Measurements from ENCODE around the gene SMOC1. TPM values are rescaled to one million over a fixed set of nuclear protein-coding genes. Genes with fewer than 3 reads are reported as not detected.

The SMOC1 gene
- total and polyA plus RNA-seq, 2 experiments from 2014 or later = 0.70 to 3.5 TPM

GRCh38 chr14:69852531-69853321 is 26.5 kb upstream of the SMOC1 start:
- Histone ChIP-seq H3K36me3 (ENCODE audit: low read depth) (no peaks in the 10 kb centered on the region), H3K79me2 (ENCODE audit: insufficient read depth) (no peaks in the 10 kb centered on the region), H4K20me1 (ENCODE audit: insufficient read depth) (no peaks in the 10 kb centered on the region), H3K9me2 (ENCODE audit: insufficient read depth) (no peaks in the 10 kb centered on the region), H3K4me1 (ENCODE audit: insufficient read depth) (no peaks in the 10 kb centered on the region), H2AFZ (no peak overlapping the region), H3K27ac (no peak overlapping the region), H3K4me2 (ENCODE audit: unreplicated experiment) (no peak overlapping the region), H3K4me3 (no peak overlapping the region), H3K9ac (no peak overlapping the region), H3K9me3 (ENCODE audit: low read depth) (no peaks in the 10 kb centered on the region), H3F3A (ENCODE audit: insufficient read depth) (no peaks in the 10 kb centered on the region), H3K27me3 (replicated peaks; ENCODE audit: insufficient read depth) (peaks cover 59% of the 10 kb centered on the region)
- no peak for TF ChIP-seq EZH2phosphoT487 (IDR thresholded peaks at IDR 0.05; ENCODE audit: insufficient read depth, low read depth)
- no peak for TF ChIP-seq EZH2 (IDR thresholded peaks at IDR 0.05; ENCODE audit: insufficient read depth, poor library complexity, severe bottlenecking)
- DNase-seq = no peak
- in situ Hi-C loops (cut with MboI) = no loop called here
- WGBS, 2 experiments (ENCODE audit: low coverage in 1 of 2, low lambda C conversion rate in 2 of 2, missing lambda C conversion rate in 2 of 2) = 5 to 6% methylated on average over 7 of the region's 7 CpGs

GRCh38 chr14:69853774-69854173 is 25.4 kb upstream of the SMOC1 start:
- H3K4me2 ChIP-seq (ENCODE audit: unreplicated experiment) = no peak overlapping the region

GRCh38 chr14:69854598-69854997 is 24.6 kb upstream of the SMOC1 start:
- Histone ChIP-seq H3K9me2 (ENCODE audit: insufficient read depth) (no peaks in the 10 kb centered on the region), H3K27ac (no peak overlapping the region), H3K4me1 (ENCODE audit: insufficient read depth) (no peaks in the 10 kb centered on the region), H3K27me3 (replicated peaks; ENCODE audit: insufficient read depth) (peaks cover 69% of the 10 kb centered on the region), H3K4me2 (ENCODE audit: unreplicated experiment) (no peak overlapping the region), H3K79me2 (ENCODE audit: insufficient read depth) (no peaks in the 10 kb centered on the region), H3K9me3 (ENCODE audit: low read depth) (no peaks in the 10 kb centered on the region), H2AFZ (no peak overlapping the region), H3K9ac (no peak overlapping the region), H3F3A (ENCODE audit: insufficient read depth) (no peaks in the 10 kb centered on the region), H4K20me1 (ENCODE audit: insufficient read depth) (no peaks in the 10 kb centered on the region), H3K4me3 (no peak overlapping the region), H3K36me3 (ENCODE audit: low read depth) (no peaks in the 10 kb centered on the region)
- TF ChIP-seq EZH2phosphoT487 (IDR thresholded peaks at IDR 0.05; ENCODE audit: insufficient read depth, low read depth) = no peak
- in situ Hi-C loops (cut with MboI) = no loop called here
- no peak for DNase-seq
- WGBS, 2 experiments (ENCODE audit: low coverage in 1 of 2, low lambda C conversion rate in 2 of 2, missing lambda C conversion rate in 2 of 2) = 14 to 25% methylated on average over 2 of the region's 2 CpGs

More at GRCh38 chr14:69853774-69854173, 25.4 kb upstream of the SMOC1 start:
- H3K9me3 ChIP-seq (ENCODE audit: low read depth) = no peaks in the 10 kb centered on the region
- H4K20me1 ChIP-seq (ENCODE audit: insufficient read depth) = no peaks in the 10 kb centered on the region
- H2AFZ ChIP-seq = no peak overlapping the region
- DNase-seq = no peak
- H3K27ac ChIP-seq = no peak overlapping the region
- H3K4me3 ChIP-seq = no peak overlapping the region
- H3K9ac ChIP-seq = no peak overlapping the region
- no peaks in the 10 kb centered on the region for H3K4me1 ChIP-seq (ENCODE audit: insufficient read depth)
- no peaks in the 10 kb centered on the region for H3K9me2 ChIP-seq (ENCODE audit: insufficient read depth)
- H3K36me3 ChIP-seq (ENCODE audit: low read depth) = no peaks in the 10 kb centered on the region
- in situ Hi-C loops (cut with MboI) = no loop called here
- no peaks in the 10 kb centered on the region for H3K79me2 ChIP-seq (ENCODE audit: insufficient read depth)
- 9 to 11% methylated on average over 7 of the region's 7 CpGs for WGBS, 2 experiments (ENCODE audit: low coverage in 1 of 2, low lambda C conversion rate in 2 of 2, missing lambda C conversion rate in 2 of 2)
- H3K27me3 ChIP-seq (replicated peaks; ENCODE audit: insufficient read depth) = peaks cover 64% of the 10 kb centered on the region
- TF ChIP-seq EZH2phosphoT487 (IDR thresholded peaks at IDR 0.05; ENCODE audit: insufficient read depth, low read depth) (no peak), EZH2 (IDR thresholded peaks at IDR 0.05; ENCODE audit: insufficient read depth, poor library complexity, severe bottlenecking) (no peak)
- H3F3A ChIP-seq (ENCODE audit: insufficient read depth) = no peaks in the 10 kb centered on the region

GRCh38 chr14:69855180-69855832 is 23.9 kb upstream of the SMOC1 start:
- no peak overlapping the region for H3K9ac ChIP-seq
- in situ Hi-C loops (cut with MboI) = no loop called here
- no peaks in the 10 kb centered on the region for H3F3A ChIP-seq (ENCODE audit: insufficient read depth)
- TF ChIP-seq EZH2 (IDR thresholded peaks at IDR 0.05; ENCODE audit: insufficient read depth, poor library complexity, severe bottlenecking) (no peak), EZH2phosphoT487 (IDR thresholded peaks at IDR 0.05; ENCODE audit: insufficient read depth, low read depth) (no peak)
- H3K27ac ChIP-seq = no peak overlapping the region
- H3K9me3 ChIP-seq (ENCODE audit: low read depth) = no peaks in the 10 kb centered on the region
- no peak overlapping the region for H2AFZ ChIP-seq
- peaks cover 68% of the 10 kb centered on the region for H3K27me3 ChIP-seq (replicated peaks; ENCODE audit: insufficient read depth)
- no peaks in the 10 kb centered on the region for H3K79me2 ChIP-seq (ENCODE audit: insufficient read depth)
- WGBS, 2 experiments (ENCODE audit: low coverage in 1 of 2, low lambda C conversion rate in 2 of 2, missing lambda C conversion rate in 2 of 2) = 12 to 21% methylated on average over 8 of the region's 8 CpGs
- H3K4me1 ChIP-seq (ENCODE audit: insufficient read depth) = no peaks in the 10 kb centered on the region
- no peak for DNase-seq
- no peaks in the 10 kb centered on the region for H3K36me3 ChIP-seq (ENCODE audit: low read depth)
- H4K20me1 ChIP-seq (ENCODE audit: insufficient read depth) = no peaks in the 10 kb centered on the region
- no peak overlapping the region for H3K4me2 ChIP-seq (ENCODE audit: unreplicated experiment)
- H3K4me3 ChIP-seq = no peak overlapping the region
- H3K9me2 ChIP-seq (ENCODE audit: insufficient read depth) = no peaks in the 10 kb centered on the region

All from GM23248 (cell line).